GM12878 (cell line): ENCODE data around the gene SUGCT. TPM values are rescaled to one million over a fixed set of nuclear protein-coding genes. Genes with fewer than 3 reads are reported as not detected.

Experiments
- BCL11A ChIP-seq: IDR thresholded peaks from 2 replicates; pipeline ENCODE4 v1.6.1; 2011; ENCODE audit warnings: low read depth, low read length
- CREB1 ChIP-seq: IDR thresholded peaks from 2 replicates; pipeline ENCODE4 v1.6.1; 2012; ENCODE audit warnings: low read depth, mild to moderate bottlenecking, inconsistent platforms
- CREM ChIP-seq: IDR thresholded peaks from 2 replicates; pipeline ENCODE4 v1.6.1; 2014; ENCODE audit warnings: antibody characterized with exemption, low read depth
- DPF2 ChIP-seq: fragments of 450-650 bp; IDR thresholded peaks from 2 replicates; pipeline ENCODE4 v1.6.1; 2017; ENCODE audit warnings: mild to moderate bottlenecking
- JUNB ChIP-seq: IDR thresholded peaks from 2 replicates; pipeline ENCODE4 v1.6.1; 2016; ENCODE audit warnings: antibody characterized with exemption, mild to moderate bottlenecking
- KAT2A ChIP-seq: conservative IDR thresholded peaks from 2 replicates; pipeline ENCODE4 v1.6.1; 2011; ENCODE audit warnings: low read depth, low read length; ENCODE audit not compliant: control insufficient read depth
- NFIC ChIP-seq: IDR thresholded peaks from 2 replicates; pipeline ENCODE4 v1.6.1; 2012; ENCODE audit warnings: low read depth, mild to moderate bottlenecking, inconsistent platforms, low read length, moderate library complexity
- polyA plus RNA-seq, 11 experiments: library from polyadenylated mRNA; depleted of rRNA in 4 of 11; unstranded in 6 of 11; stranded (reverse) in 5 of 11; fragments of >200 nt; fragmentation: Nextera tagmentation in 4 of 11; fragmentation: Illumina TruSeq in 1 of 11; extraction: Ambion mirVana in 4 of 11; extraction: Trizol in 1 of 11; gene quantifications; 1 replicate in 1 of 11; 2 replicates in 10 of 11; pipeline versions ENCODE4 v1.2.1 to v1.2.3, GENCODE V29; 2011 to 2016; ENCODE audit warnings: inconsistent platforms in 2 of 11, missing spikeins in 2 of 11, low read depth in 1 of 11
- total RNA-seq, 4 experiments: library from RNA; depleted of rRNA in 3 of 4; stranded (reverse); fragments of >200 nt in 3 of 4; fragmentation: Illumina TruSeq in 1 of 4; extraction: Trizol in 1 of 4; gene quantifications; 2 replicates each; pipeline versions ENCODE4 v1.2.1 to v1.2.3, GENCODE V29; 2013 to 2021
- TF ChIP-seq, protein P1 (sequence below): fragments of 450-650 bp; formaldehyde crosslinking; IDR thresholded peaks from 2 replicates; pipeline ENCODE4 v1.5.0; 2022; ENCODE audit warnings: mild to moderate bottlenecking, missing genetic modification characterization
- TF ChIP-seq, protein P2 (sequence below): IDR thresholded peaks from 2 replicates; pipeline ENCODE4 v1.6.1; 2012; ENCODE audit warnings: low read length, inconsistent platforms
- TF ChIP-seq, protein P3 (sequence below): IDR thresholded peaks from 2 replicates; pipeline ENCODE4 v1.6.1; 2012; ENCODE audit warnings: low read depth, low read length, improper control_type of control experiment
- TF ChIP-seq, protein P4 (sequence below): fragments of 450-650 bp; formaldehyde crosslinking; IDR thresholded peaks from 2 replicates; pipeline ENCODE4 v1.4.0; 2022; ENCODE audit warnings: mild to moderate bottlenecking, moderate library complexity
- TF ChIP-seq, protein P5 (sequence below): fragments of 450-650 bp; IDR thresholded peaks from 2 replicates; pipeline ENCODE4 v1.6.1; 2016; ENCODE audit warnings: mild to moderate bottlenecking, moderate library complexity, borderline replicate concordance

Gene SUGCT
- total and polyA plus RNA-seq, 10 of the 15 experiments (the other 5 are each of a cell fraction or from before 2014, with no cell fraction given): 0.08 to 1.2 (median 0.67) TPM; not detected in 1

DNA sequence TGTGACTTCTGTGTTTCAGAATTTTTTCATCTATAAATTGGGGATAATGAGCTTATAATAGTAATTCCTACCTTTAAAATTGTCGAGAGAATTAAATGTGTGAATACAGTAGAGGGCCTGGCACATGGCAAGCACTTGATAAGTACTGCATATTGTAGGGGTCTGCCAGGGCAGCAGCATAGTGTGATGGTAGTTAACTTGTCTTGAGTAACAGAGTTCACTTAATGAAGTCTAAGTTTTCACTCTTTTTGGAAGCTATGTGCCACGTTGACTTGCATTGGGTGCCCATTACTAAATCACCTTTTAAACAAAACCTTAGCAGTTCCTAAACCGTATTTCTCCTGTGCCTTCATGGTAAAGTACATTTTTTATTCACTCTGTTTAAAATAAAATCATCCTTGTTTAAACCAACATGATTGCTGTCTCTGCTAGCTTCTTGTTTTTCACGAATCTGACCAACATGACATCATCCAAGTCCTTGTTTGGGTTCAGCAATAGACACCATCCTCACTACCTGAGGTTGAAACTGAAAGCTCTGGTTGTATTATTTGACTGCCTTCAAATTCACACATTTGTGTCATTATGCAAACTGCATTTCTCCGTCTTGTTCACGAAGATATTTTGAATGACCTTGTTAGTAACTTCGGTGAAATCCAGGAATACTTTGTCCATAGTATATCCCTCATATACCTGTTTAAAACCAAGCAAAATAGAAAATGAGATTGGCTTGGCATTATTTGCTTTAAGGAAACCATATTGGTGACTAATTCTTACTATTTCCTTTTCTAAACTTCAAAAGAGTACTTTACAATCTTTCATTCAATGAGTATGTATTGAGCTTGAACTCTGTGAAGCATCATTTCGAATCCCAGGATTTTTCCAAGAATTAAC lies 340.2 kb downstream of the SUGCT start (continued):
- TF ChIP-seq, protein P1, sequence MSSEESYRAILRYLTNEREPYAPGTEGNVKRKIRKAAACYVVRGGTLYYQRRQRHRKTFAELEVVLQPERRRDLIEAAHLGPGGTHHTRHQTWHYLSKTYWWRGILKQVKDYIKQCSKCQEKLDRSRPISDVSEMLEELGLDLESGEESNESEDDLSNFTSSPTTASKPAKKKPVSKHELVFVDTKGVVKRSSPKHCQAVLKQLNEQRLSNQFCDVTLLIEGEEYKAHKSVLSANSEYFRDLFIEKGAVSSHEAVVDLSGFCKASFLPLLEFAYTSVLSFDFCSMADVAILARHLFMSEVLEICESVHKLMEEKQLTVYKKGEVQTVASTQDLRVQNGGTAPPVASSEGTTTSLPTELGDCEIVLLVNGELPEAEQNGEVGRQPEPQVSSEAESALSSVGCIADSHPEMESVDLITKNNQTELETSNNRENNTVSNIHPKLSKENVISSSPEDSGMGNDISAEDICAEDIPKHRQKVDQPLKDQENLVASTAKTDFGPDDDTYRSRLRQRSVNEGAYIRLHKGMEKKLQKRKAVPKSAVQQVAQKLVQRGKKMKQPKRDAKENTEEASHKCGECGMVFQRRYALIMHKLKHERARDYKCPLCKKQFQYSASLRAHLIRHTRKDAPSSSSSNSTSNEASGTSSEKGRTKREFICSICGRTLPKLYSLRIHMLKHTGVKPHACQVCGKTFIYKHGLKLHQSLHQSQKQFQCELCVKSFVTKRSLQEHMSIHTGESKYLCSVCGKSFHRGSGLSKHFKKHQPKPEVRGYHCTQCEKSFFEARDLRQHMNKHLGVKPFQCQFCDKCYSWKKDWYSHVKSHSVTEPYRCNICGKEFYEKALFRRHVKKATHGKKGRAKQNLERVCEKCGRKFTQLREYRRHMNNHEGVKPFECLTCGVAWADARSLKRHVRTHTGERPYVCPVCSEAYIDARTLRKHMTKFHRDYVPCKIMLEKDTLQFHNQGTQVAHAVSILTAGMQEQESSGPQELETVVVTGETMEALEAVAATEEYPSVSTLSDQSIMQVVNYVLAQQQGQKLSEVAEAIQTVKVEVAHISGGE (CRISPR knock-in tag): no peak
- peak; percentile 72; the same call in 1 of the 2 replicates for TF ChIP-seq NFIC
- TF ChIP-seq, protein P2, sequence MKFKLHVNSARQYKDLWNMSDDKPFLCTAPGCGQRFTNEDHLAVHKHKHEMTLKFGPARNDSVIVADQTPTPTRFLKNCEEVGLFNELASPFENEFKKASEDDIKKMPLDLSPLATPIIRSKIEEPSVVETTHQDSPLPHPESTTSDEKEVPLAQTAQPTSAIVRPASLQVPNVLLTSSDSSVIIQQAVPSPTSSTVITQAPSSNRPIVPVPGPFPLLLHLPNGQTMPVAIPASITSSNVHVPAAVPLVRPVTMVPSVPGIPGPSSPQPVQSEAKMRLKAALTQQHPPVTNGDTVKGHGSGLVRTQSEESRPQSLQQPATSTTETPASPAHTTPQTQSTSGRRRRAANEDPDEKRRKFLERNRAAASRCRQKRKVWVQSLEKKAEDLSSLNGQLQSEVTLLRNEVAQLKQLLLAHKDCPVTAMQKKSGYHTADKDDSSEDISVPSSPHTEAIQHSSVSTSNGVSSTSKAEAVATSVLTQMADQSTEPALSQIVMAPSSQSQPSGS: peak; percentile 95
- 0 out of 2 replicates have a peak, but pooled peaks have one; percentile 54 for TF ChIP-seq BCL11A
- TF ChIP-seq JUNB: peak; percentile 55
- TF ChIP-seq, protein P3, sequence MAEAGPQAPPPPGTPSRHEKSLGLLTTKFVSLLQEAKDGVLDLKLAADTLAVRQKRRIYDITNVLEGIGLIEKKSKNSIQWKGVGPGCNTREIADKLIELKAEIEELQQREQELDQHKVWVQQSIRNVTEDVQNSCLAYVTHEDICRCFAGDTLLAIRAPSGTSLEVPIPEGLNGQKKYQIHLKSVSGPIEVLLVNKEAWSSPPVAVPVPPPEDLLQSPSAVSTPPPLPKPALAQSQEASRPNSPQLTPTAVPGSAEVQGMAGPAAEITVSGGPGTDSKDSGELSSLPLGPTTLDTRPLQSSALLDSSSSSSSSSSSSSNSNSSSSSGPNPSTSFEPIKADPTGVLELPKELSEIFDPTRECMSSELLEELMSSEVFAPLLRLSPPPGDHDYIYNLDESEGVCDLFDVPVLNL: no peak
- TF ChIP-seq, protein P4, sequence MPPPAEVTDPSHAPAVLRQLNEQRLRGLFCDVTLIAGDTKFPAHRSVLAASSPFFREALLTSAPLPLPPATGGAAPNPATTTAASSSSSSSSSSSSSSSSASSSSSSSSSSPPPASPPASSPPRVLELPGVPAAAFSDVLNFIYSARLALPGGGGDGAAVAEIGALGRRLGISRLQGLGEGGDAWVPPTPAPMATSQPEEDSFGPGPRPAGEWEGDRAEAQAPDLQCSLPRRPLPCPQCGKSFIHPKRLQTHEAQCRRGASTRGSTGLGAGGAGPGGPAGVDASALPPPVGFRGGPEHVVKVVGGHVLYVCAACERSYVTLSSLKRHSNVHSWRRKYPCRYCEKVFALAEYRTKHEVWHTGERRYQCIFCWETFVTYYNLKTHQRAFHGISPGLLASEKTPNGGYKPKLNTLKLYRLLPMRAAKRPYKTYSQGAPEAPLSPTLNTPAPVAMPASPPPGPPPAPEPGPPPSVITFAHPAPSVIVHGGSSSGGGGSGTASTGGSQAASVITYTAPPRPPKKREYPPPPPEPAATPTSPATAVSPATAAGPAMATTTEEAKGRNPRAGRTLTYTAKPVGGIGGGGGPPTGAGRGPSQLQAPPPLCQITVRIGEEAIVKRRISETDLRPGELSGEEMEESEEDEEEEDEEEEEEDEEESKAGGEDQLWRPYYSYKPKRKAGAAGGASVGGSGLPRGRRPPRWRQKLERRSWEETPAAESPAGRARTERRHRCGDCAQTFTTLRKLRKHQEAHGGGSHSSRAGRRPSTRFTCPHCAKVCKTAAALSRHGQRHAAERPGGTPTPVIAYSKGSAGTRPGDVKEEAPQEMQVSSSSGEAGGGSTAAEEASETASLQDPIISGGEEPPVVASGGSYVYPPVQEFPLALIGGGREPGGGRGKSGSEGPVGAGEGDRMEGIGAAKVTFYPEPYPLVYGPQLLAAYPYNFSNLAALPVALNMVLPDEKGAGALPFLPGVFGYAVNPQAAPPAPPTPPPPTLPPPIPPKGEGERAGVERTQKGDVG (CRISPR knock-in tag): no peak
- TF ChIP-seq, protein P5, sequence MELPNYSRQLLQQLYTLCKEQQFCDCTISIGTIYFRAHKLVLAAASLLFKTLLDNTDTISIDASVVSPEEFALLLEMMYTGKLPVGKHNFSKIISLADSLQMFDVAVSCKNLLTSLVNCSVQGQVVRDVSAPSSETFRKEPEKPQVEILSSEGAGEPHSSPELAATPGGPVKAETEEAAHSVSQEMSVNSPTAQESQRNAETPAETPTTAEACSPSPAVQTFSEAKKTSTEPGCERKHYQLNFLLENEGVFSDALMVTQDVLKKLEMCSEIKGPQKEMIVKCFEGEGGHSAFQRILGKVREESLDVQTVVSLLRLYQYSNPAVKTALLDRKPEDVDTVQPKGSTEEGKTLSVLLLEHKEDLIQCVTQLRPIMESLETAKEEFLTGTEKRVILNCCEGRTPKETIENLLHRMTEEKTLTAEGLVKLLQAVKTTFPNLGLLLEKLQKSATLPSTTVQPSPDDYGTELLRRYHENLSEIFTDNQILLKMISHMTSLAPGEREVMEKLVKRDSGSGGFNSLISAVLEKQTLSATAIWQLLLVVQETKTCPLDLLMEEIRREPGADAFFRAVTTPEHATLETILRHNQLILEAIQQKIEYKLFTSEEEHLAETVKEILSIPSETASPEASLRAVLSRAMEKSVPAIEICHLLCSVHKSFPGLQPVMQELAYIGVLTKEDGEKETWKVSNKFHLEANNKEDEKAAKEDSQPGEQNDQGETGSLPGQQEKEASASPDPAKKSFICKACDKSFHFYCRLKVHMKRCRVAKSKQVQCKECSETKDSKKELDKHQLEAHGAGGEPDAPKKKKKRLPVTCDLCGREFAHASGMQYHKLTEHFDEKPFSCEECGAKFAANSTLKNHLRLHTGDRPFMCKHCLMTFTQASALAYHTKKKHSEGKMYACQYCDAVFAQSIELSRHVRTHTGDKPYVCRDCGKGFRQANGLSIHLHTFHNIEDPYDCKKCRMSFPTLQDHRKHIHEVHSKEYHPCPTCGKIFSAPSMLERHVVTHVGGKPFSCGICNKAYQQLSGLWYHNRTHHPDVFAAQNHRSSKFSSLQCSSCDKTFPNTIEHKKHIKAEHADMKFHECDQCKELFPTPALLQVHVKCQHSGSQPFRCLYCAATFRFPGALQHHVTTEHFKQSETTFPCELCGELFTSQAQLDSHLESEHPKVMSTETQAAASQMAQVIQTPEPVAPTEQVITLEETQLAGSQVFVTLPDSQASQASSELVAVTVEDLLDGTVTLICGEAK: no peak
- TF ChIP-seq DPF2: 0 out of 2 replicates have a peak, but pooled peaks have one; percentile 36
- peak; percentile 59; the same call in 1 of the 2 replicates for TF ChIP-seq CREB1
- no peak for TF ChIP-seq KAT2A
- peak; percentile 47; the same call in 1 of the 2 replicates for TF ChIP-seq CREM
- TF ChIP-seq, all 136 proteins: peak for 20
